Prostate gland (tissue), 2 donors: ENCODE data around the gene ATAD3C.

Source experiments
- CTCF ChIP-seq, 4 experiments: fragments of 200-600 bp in 2 of 4; fragments of 450-650 bp in 2 of 4; sonication (generic) in 2 of 4; IDR thresholded peaks; 1 replicate in 3 of 4; 2 replicates in 1 of 4; pipeline ENCODE4 v1.5.1; 2016 to 2019; ENCODE audit warnings: antibody characterized with exemption in 4 of 4, mild to moderate bottlenecking in 2 of 4, moderate library complexity in 2 of 4
- POLR2A ChIP-seq: fragments of 450-650 bp; IDR thresholded peaks from one replicate; pipeline ENCODE4 v1.6.1; 2016; ENCODE audit warnings: antibody characterized with exemption, mild to moderate bottlenecking
- POLR2AphosphoS5 ChIP-seq: sonication (generic); formaldehyde crosslinking; IDR thresholded peaks from one replicate; pipeline ENCODE4 v1.6.1; 2017; ENCODE audit warnings: antibody characterized with exemption

- TF ChIP-seq CTCF (IDR thresholded peaks at IDR 0.05) (no peak), POLR2A (no peak), POLR2AphosphoS5 (no peak)
These were observed 21.3 kb upstream of the ATAD3C start for GRCh38 chr1:1428174-1428573.
